ENCODE results near the gene ZBTB46.

Gene ZBTB46

DNA sequence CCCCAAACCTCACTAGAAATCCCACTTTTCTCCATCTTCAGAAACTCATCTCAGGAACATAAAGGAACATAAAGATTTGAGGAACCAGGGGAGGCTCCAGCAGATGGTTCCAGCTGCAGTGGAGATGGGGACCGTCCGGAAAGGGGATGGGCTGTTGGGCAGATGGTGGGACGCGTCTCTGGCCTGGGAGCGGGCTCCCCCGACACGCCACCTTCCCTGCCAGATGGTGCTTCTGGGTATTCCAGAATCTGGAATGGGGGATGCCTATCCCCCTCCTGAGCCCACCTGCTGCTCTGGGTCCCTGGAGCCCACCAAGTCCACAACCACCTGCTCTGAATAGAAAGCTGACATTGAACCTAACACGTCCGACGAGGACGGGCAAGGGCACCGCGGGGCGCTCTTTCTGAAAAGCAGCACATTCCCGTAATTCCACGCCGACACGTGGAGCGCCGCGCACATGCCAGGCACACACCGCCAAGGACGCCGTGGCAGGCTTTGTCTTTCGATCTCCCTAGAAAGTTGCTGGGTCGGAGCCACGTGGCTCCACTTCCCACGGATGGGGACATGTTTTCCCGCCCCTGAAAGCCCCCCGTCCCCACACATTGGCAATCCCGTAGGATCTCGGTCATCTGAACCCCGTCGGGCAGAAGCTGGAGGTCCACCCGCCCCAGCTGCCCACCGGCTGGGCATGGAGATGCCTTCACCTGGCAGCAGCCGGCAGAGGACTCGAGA, 64.2 kb downstream of the ZBTB46 start:
- Histone ChIP-seq H3K27ac (ENCODE audit: low read length) (no peak overlapping the region), H3K4me3 (ENCODE audit: low read length) (no peak overlapping the region), H3K27me3 (ENCODE audit: control insufficient read depth, insufficient read depth, low read length) (no peaks in the 10 kb centered on the region), H3K36me3 (ENCODE audit: control insufficient read depth, insufficient read depth, low read length) (peaks cover 8% of the 10 kb centered on the region; the same call in 1 of the 2 replicates), H3K9me3 (ENCODE audit: control insufficient read depth, insufficient read depth, low read length) (no peaks in the 10 kb centered on the region), H3K4me1 (ENCODE audit: control insufficient read depth, insufficient read depth, low read length) (no peaks in the 10 kb centered on the region)
- WGBS (ENCODE audit: insufficient coverage, insufficient read length) = no CpG with 5 or more reads among the region's 38 CpGs
- DNase-seq (ENCODE audit: low read depth, low spot score) = no peak

DNA sequence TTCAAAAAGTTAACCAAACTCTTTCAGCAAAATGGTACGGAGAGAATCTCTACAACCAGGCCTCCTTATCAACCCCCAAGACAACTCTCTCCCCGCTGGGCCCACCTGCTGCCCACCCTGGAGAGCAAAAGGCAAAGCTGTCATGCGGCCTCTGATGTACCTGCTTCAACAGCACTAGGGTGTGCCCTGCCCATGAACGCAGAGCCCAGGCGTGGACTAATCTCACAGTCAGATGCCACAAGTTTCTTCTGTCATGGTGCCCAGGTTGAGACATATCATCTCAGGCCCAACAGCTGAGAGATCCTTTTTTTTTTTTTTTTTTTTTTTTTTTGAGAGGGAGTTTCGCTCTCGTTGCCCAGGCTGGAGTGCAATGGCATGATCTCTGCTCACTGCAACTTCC, 65.2 kb downstream of the ZBTB46 start:
- WGBS (ENCODE audit: insufficient coverage, insufficient read length) = no CpG with 5 or more reads among the region's 7 CpGs
- H3K36me3 ChIP-seq (ENCODE audit: control insufficient read depth, insufficient read depth, low read length) = peaks cover 8% of the 10 kb centered on the region; the same call in 1 of the 2 replicates
- H3K9me3 ChIP-seq (ENCODE audit: control insufficient read depth, insufficient read depth, low read length) = no peaks in the 10 kb centered on the region
- H3K27ac ChIP-seq (ENCODE audit: low read length) = no peak overlapping the region
- H3K4me3 ChIP-seq (ENCODE audit: low read length) = no peak overlapping the region
- no peak for DNase-seq (ENCODE audit: low read depth, low spot score)
- no peaks in the 10 kb centered on the region for H3K27me3 ChIP-seq (ENCODE audit: control insufficient read depth, insufficient read depth, low read length)
- H3K4me1 ChIP-seq (ENCODE audit: control insufficient read depth, insufficient read depth, low read length) = no peaks in the 10 kb centered on the region

DNA sequence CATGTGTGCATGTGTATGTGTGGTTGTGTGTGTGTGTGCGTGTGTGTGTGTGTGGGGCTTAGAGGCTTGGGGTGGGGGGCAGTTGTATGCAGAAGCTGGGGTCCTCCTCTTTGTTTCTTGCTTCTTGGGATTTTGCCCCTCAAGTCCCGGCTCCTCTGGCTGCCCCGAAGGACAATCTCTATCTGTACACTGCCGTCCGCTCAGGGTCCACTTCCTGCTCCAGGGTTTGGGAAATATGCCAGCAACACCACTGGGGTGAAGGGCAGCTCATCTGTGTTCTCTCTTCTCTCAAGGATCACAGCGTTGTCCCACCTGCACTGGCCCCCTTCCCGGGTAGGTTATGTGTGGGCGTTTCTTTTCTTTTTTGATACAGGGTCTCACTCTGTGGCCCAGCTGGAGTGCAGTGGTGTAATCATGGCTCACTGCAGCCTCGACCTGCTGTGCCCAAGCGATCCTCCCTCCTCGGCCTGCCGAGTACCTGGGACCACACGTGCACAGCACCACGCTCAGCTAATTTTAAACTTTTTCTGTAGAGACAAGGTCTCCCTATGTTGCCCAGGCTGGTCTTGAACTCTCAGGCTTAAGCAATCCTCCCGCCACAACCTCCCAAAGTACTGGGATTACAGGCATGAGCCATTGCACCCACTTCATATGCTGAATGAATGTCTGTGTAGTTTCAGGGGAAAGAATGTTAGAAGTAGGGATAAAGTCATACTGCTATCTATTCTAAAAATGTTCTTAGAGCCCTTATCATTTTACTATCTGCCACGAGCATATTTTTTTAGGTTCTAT, 65.8 kb downstream of the ZBTB46 start:
- Histone ChIP-seq H3K27me3 (ENCODE audit: control insufficient read depth, insufficient read depth, low read length) (no peaks in the 10 kb centered on the region), H3K4me3 (ENCODE audit: low read length) (no peak overlapping the region), H3K4me1 (ENCODE audit: control insufficient read depth, insufficient read depth, low read length) (no peaks in the 10 kb centered on the region), H3K9me3 (ENCODE audit: control insufficient read depth, insufficient read depth, low read length) (no peaks in the 10 kb centered on the region), H3K27ac (ENCODE audit: low read length) (no peak overlapping the region), H3K36me3 (ENCODE audit: control insufficient read depth, insufficient read depth, low read length) (peaks cover 8% of the 10 kb centered on the region; the same call in 1 of the 2 replicates)
- no peak for DNase-seq (ENCODE audit: low read depth, low spot score)
- no CpG with 5 or more reads among the region's 16 CpGs for WGBS (ENCODE audit: insufficient coverage, insufficient read length)

DNA sequence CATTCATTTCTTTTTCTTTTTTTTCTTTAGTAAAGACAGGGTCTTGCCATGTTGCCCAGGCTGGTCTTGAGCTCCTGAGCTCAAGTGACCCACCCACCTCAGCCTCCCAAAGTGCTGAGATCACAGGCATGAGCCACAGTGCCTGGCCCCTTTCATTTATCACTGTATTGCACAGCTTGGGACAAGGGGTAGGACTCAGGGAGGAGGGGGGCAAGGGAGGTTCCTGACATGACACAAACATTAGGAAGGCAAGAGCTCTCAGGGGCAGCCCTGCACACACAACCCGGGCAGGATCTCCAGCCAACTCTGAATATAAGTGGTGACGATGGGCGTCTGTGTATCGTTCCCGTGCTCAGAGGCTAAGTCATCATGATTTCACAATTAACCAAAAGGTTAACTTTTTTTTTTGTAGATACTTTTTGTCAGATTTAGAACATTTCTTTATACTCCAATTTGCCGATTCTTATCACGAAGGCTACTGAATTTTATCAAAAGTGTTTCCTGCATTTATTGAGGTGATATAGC, 71.6 kb downstream of the ZBTB46 start:
- no peaks in the 10 kb centered on the region for H3K36me3 ChIP-seq (ENCODE audit: control insufficient read depth, insufficient read depth, low read length)
- no peak for DNase-seq (ENCODE audit: low read depth, low spot score)
- WGBS (ENCODE audit: insufficient coverage, insufficient read length) = no CpG with 5 or more reads among the region's 7 CpGs
- H3K4me1 ChIP-seq (ENCODE audit: control insufficient read depth, insufficient read depth, low read length) = no peaks in the 10 kb centered on the region
- no peaks in the 10 kb centered on the region for H3K27me3 ChIP-seq (ENCODE audit: control insufficient read depth, insufficient read depth, low read length)
- no peaks in the 10 kb centered on the region for H3K9me3 ChIP-seq (ENCODE audit: control insufficient read depth, insufficient read depth, low read length)
- H3K27ac ChIP-seq (ENCODE audit: low read length) = no peak overlapping the region
- no peak overlapping the region for H3K4me3 ChIP-seq (ENCODE audit: low read length)

DNA sequence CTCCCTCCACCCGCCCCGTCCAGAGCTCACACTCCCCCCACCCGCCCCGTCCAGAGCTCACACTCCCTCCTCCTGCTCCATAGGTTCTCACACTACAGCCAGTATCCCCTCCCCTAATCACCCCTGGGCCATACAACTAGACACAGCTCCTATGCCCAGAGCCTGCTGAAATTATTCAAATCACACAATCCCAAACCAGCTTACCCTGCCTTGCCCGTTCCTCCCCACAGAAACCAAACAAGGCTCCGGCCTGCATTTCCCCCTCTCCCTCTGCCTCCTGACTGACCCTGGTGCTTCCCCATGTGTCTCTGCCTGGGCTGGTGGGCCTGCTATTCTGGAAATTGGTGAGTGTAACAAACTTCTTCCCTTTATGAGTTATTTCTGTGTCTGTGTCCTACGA, 72.9 kb downstream of the ZBTB46 start:
- Histone ChIP-seq H3K36me3 (ENCODE audit: control insufficient read depth, insufficient read depth, low read length) (no peaks in the 10 kb centered on the region), H3K9me3 (ENCODE audit: control insufficient read depth, insufficient read depth, low read length) (no peaks in the 10 kb centered on the region), H3K27me3 (ENCODE audit: control insufficient read depth, insufficient read depth, low read length) (no peaks in the 10 kb centered on the region), H3K4me3 (ENCODE audit: low read length) (no peak overlapping the region), H3K27ac (ENCODE audit: low read length) (no peak overlapping the region), H3K4me1 (ENCODE audit: control insufficient read depth, insufficient read depth, low read length) (no peaks in the 10 kb centered on the region)
- WGBS (ENCODE audit: insufficient coverage, insufficient read length) = no CpG with 5 or more reads among the region's 7 CpGs
- no peak for DNase-seq (ENCODE audit: low read depth, low spot score)

DNA sequence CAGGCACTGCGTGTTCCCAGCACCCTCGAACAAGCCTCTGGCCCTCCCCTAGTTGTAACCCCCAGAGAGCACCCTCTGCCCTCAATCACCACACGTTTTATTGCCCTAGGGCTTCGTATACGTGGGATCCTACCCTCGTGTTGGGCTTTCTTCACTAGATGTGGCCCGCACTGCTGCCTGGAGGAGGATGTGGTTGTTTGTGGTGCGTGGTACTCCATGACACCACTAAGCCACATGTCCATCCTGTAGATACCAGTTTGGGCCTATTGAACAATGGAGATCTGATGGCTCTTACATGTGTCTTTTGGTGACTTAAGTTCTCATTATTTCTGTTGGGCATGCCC, 74.4 kb downstream of the ZBTB46 start:
- no peaks in the 10 kb centered on the region; the same call in 1 of the 2 replicates for H3K4me1 ChIP-seq (ENCODE audit: control insufficient read depth, insufficient read depth, low read length)
- H3K9me3 ChIP-seq (ENCODE audit: control insufficient read depth, insufficient read depth, low read length) = no peaks in the 10 kb centered on the region
- H3K4me3 ChIP-seq (ENCODE audit: low read length) = no peak overlapping the region
- no peak for DNase-seq (ENCODE audit: low read depth, low spot score)
- WGBS (ENCODE audit: insufficient coverage, insufficient read length) = no CpG with 5 or more reads among the region's 8 CpGs
- H3K36me3 ChIP-seq (ENCODE audit: control insufficient read depth, insufficient read depth, low read length) = peaks cover 5% of the 10 kb centered on the region; the same call in 1 of the 2 replicates
- H3K27me3 ChIP-seq (ENCODE audit: control insufficient read depth, insufficient read depth, low read length) = no peaks in the 10 kb centered on the region
- H3K27ac ChIP-seq (ENCODE audit: low read length) = no peak overlapping the region

DNA sequence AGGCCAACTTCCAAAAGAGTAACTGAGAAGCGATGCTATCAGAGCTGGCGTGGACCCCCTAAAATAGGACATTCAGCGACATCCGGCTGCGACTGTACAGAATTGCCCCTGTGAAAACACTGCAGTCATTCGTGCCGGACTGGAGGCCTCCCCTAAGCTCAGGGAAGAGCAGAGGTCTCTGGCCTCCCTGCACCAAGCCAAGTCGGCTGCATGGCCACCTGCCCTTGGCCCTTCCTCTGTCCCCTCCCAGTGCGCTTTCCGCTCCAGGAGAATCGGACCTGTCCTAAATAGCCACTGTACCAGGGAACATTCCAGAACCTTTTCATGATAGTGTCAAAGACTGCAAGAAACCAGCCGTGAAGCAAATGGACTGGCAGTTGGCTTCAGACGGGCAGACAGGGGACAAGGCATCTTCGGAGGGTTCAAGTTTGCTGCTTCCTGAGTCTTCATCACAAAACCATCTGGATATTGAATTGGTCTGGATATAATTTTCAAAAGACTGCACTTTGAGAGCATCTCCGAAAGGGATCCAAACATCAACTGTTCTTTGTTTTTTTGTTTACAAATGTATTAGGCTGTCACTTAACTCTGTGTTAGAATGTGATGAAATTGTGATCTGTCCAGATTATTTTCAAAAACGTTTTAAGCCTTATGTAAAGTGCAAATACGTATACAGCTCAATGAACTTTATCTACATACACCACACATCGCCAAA, 75.0 kb downstream of the ZBTB46 start:
- no peak for DNase-seq (ENCODE audit: low read depth, low spot score)
- Histone ChIP-seq H3K4me1 (ENCODE audit: control insufficient read depth, insufficient read depth, low read length) (peaks cover 2% of the 10 kb centered on the region), H3K9me3 (ENCODE audit: control insufficient read depth, insufficient read depth, low read length) (no peaks in the 10 kb centered on the region), H3K4me3 (ENCODE audit: low read length) (no peak overlapping the region), H3K27me3 (ENCODE audit: control insufficient read depth, insufficient read depth, low read length) (no peaks in the 10 kb centered on the region), H3K27ac (ENCODE audit: low read length) (no peak overlapping the region), H3K36me3 (ENCODE audit: control insufficient read depth, insufficient read depth, low read length) (peaks cover 5% of the 10 kb centered on the region; the same call in 1 of the 2 replicates)
- no CpG with 5 or more reads among the region's 18 CpGs for WGBS (ENCODE audit: insufficient coverage, insufficient read length)

DNA sequence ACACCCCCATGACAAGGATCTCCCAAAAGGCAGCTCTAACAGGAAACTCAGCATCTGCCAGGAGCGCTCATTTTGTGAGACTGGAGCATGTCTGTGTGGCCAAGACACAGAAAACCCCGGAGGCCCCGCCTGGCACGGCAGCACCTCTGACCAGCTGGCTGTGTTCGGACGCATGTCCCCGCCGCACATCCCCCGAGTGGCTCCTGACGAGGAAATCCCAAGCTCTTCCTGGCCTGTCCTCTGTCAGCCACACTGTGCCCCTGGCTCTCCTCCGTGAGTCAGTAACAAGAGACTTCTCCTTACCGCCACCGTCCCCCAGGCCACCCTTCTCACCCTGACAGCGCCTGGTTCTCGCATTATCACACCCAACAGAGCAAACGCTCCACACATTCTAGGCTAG, 77.1 kb downstream of the ZBTB46 start:
- Histone ChIP-seq H3K4me1 (ENCODE audit: control insufficient read depth, insufficient read depth, low read length) (peaks cover 3% of the 10 kb centered on the region), H3K4me3 (ENCODE audit: low read length) (no peak overlapping the region), H3K9me3 (ENCODE audit: control insufficient read depth, insufficient read depth, low read length) (no peaks in the 10 kb centered on the region), H3K27me3 (ENCODE audit: control insufficient read depth, insufficient read depth, low read length) (no peaks in the 10 kb centered on the region), H3K27ac (ENCODE audit: low read length) (no peak overlapping the region), H3K36me3 (ENCODE audit: control insufficient read depth, insufficient read depth, low read length) (peaks cover 5% of the 10 kb centered on the region; the same call in 1 of the 2 replicates)
- DNase-seq (ENCODE audit: low read depth, low spot score) = no peak
- WGBS (ENCODE audit: insufficient coverage, insufficient read length) = no CpG with 5 or more reads among the region's 16 CpGs

DNA sequence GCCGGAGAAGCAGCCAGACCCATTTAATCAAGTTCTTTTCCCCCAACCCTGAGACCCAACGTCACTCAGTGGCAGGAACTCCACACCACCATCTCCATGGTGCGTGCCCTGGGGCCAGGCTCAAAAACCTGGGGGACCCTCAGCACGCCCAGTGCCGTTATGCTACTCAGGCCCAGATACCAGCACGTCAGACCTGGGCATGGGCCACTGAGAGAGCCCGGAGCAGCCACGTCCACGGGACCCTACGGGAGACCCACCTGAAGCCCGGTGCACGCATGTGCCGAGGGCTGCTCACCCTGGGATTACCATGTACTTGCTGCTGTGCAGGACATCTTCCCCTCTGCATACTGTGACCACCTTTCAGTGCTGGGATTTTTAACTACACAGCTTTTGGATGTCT, 77.7 kb downstream of the ZBTB46 start:
- no peak overlapping the region for H3K4me3 ChIP-seq (ENCODE audit: low read length)
- no peaks in the 10 kb centered on the region for H3K27me3 ChIP-seq (ENCODE audit: control insufficient read depth, insufficient read depth, low read length)
- no peaks in the 10 kb centered on the region for H3K9me3 ChIP-seq (ENCODE audit: control insufficient read depth, insufficient read depth, low read length)
- no peak for DNase-seq (ENCODE audit: low read depth, low spot score)
- peaks cover 5% of the 10 kb centered on the region; the same call in 1 of the 2 replicates for H3K36me3 ChIP-seq (ENCODE audit: control insufficient read depth, insufficient read depth, low read length)
- no CpG with 5 or more reads among the region's 13 CpGs for WGBS (ENCODE audit: insufficient coverage, insufficient read length)
- H3K4me1 ChIP-seq (ENCODE audit: control insufficient read depth, insufficient read depth, low read length) = peaks cover 3% of the 10 kb centered on the region
- H3K27ac ChIP-seq (ENCODE audit: low read length) = no peak overlapping the region

DNA sequence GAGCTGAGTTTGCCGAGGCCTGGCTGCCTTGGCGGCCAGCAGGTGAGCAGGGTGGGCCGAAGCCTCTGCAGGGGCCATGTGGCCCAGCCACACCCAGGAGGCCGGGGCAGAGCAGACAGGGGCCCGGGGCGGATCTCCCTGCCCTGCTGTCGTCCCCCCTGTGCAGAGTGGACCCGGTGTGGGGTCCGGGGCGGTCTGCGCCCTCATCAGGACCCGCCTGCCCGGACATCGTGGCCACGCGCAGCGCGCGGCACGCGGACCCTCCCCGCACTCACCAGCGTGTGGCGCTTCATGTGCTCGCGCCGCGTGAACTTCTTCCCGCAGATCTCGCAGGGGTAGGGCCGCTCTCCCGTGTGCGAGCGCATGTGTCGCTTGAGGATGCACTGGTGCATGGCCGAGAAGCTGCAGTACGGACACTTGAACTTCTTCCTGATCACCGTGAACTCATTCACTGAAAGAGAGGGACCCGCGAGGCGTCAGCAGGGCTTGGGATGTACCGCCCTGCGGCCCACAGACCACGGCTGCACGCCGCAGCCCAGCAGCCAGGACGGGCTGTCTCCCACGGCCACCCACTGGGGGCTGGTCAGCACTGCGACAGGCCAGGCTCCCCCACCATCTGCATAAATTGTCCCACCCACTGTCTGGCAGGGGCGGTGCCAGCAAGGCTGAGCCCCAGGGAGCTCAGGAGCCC, 78.5 kb downstream of the ZBTB46 start:
- Histone ChIP-seq H3K27ac (ENCODE audit: low read length) (no peak overlapping the region), H3K36me3 (ENCODE audit: control insufficient read depth, insufficient read depth, low read length) (peaks cover 5% of the 10 kb centered on the region; the same call in 1 of the 2 replicates), H3K9me3 (ENCODE audit: control insufficient read depth, insufficient read depth, low read length) (no peaks in the 10 kb centered on the region), H3K27me3 (ENCODE audit: control insufficient read depth, insufficient read depth, low read length) (no peaks in the 10 kb centered on the region), H3K4me3 (ENCODE audit: low read length) (no peak overlapping the region), H3K4me1 (ENCODE audit: control insufficient read depth, insufficient read depth, low read length) (peaks cover 3% of the 10 kb centered on the region)
- no CpG with 5 or more reads among the region's 50 CpGs for WGBS (ENCODE audit: insufficient coverage, insufficient read length)
- DNase-seq (ENCODE audit: low read depth, low spot score) = no peak
